ENCODE measurements around the gene ABCA7.

ABCA7 gene

DNA sequence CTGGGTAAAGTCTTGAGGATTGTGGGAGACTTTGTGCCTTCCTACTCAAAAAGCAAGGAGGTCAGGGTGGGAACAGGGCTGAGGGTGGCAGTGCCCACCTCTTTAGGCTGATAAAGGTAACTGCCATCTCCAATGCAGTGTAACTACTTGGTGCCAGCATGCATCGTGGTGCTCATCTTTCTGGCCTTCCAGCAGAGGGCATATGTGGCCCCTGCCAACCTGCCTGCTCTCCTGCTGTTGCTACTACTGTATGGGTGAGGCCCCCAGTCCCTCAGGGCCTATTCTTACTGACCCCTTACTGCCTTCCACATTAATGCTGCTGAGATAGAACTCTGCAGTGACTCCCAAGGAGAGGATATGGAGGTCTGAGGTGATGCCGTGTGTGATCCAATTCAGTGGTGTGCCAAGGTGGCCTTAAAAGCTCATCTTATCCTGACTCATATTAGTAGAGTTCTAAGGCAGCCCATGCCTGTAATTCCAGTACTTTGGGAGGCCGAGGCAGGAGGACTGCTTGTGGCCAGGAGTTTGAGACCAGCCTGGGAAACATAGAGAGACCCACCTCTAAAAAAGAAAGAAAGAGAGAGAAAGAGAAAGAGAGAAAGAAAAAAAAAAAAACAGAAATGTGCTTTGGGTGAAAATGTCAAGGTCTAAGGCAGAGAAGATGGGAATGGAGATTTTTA, 17.4 kb downstream of the ABCA7 start:
- DNase-seq (ENCODE audit: low read depth in 2 of 2) = no peak

DNA sequence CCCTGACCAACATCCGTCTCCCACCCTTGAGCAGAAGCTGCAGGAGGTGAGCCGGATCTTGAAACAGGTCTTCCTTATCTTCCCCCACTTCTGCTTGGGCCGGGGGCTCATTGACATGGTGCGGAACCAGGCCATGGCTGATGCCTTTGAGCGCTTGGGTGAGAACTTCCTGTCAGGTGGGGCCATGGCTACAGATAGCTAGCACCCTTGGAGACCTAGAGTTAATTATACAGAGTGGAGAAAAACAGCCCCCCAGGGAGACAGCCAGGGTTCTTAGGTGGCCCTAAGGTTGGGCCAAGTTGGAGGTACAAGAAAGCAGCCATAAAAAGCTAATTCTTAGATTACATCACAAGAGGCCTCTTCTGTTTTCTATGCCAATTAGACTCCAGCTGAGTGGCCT, 18.2 kb downstream of the ABCA7 start:
- DNase-seq (ENCODE audit: low read depth in 2 of 2) = no peak

DNA sequence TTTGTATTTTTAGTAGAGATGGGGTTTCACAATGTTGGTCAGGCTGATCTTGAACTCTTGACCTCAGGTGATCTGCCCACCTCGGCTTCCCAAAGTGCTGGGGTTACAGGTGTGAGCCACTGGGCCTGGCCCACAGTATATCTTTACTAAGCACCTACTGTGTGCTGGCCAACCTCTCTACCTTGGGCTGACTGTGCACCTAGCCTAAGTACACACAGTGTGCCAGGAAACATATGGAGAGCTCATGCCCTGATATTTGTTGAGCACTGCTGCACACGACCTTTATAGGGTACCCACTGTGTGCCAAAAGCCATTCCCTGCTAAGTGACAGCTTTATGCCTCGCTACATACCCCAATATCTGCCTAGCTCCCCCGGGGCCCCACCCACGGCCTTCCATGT, 20.8 kb downstream of the ABCA7 start:
- DNase-seq (ENCODE audit: low read depth in 2 of 2) = no peak

DNA sequence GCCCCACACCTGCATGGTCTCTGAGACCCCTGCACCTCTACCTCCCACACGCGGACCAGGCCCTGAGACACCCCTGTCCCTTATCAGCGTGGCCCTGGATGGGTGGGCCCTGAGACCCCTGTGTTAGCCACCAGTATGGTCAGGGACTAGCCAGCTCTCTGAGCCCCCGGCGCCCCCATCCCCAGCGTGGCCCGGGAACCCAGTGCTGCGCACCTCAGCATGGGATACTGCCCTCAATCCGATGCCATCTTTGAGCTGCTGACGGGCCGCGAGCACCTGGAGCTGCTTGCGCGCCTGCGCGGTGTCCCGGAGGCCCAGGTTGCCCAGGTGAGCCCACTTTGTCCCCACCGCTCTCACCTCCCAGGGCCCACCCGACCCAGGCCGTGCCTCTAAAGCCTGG, 22.1 kb downstream of the ABCA7 start:
- DNase-seq (ENCODE audit: low read depth in 2 of 2) = no peak

DNA sequence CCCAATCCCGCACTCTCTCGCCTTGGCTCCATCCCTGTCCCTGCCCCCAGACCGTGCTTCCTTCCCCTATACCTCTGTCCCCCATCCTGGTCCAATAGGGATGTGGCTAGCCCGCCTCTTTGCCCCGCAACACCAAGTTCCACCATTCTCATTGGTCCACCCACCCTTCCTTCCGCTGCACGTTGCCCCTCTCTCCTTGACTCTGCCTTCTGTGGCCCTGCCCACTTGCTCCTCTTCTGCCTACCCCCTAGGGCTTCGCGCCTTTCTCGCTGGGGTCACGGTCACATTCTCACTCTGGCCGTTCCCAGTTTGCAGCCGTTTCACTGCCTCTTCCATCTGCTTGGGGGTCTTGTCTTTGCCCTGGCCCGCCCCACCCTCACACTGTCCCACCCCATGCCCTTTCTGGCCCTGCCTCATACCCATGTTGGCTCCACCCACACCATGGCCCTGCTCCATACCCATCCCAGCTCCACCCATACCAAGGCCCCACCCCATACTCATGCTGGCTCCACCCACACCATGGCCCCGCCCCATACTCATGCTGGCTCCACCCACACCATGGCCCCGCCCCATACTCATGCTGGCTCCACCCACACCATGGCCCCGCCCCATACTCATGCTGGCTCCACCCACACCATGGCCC, 22.6 kb downstream of the ABCA7 start:
- no peak for DNase-seq (ENCODE audit: low read depth in 2 of 2)

DNA sequence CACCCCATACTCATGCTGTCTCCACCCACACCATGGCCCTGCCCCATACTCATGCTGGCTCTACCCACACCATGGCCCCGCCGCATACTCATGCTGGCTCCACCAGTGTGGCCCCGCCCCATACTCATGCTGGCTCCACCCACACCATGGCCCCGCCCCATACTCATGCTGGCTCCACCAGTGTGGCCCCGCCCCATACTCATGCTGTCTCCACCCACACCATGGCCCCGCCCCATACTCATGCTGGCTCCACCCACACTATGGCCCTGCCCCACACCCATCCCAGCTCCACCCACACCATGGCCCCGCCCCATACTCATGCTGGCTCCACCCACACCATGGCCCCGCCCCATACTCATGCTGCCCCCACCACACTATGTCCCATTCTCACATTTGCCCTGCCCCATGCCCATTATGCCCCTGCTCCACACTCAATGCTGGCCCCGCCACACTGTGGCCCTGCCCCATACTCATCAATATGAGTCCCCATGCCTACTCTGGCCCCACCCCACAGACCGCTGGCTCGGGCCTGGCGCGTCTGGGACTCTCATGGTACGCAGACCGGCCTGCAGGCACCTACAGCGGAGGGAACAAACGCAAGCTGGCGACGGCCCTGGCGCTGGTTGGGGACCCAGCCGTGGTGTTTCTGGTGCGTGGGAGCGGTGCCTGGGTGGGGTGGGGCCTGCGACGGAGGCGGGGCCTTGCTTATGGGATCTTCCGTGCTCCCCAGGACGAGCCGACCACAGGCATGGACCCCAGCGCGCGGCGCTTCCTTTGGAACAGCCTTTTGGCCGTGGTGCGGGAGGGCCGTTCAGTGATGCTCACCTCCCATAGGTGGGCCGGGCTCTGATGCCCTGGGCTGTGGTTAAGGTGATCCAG, 23.4 kb downstream of the ABCA7 start:
- no peak for DNase-seq (ENCODE audit: low read depth in 2 of 2)

DNA sequence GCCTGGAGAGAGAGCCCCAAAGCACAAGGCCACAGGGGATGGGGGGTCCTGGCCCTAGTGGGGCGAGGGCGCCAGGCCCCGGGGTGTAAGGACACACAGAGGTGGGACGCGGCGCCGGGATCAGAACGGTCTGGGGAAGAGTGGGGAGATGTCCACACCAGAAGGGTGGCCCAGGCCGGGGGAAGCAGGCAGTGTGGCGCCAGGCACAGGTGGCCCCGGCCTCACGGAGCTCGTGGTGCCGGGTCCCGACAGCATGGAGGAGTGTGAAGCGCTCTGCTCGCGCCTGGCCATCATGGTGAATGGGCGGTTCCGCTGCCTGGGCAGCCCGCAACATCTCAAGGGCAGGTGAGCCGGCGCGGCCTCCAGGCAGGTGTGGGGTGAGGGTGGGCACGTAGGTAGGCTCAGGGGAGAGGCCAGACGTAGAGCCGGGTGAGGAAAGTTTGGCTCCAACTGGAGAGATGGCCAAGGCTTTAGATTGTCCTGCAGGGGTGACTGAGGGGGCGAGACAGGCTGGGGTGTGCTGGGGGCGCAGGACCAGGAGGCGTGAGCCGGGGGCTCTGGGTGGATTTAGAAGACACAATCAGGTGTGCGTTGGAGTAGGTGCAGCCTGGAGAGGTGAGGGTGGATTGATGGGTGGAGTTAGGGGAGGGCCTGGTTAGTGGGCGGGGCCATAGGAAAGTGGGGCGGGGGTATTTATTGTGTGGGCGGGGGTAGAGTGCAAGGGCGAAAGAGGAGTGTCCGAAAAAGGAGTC, 24.2 kb downstream of the ABCA7 start:
- no peak for DNase-seq (ENCODE audit: low read depth in 2 of 2)

DNA sequence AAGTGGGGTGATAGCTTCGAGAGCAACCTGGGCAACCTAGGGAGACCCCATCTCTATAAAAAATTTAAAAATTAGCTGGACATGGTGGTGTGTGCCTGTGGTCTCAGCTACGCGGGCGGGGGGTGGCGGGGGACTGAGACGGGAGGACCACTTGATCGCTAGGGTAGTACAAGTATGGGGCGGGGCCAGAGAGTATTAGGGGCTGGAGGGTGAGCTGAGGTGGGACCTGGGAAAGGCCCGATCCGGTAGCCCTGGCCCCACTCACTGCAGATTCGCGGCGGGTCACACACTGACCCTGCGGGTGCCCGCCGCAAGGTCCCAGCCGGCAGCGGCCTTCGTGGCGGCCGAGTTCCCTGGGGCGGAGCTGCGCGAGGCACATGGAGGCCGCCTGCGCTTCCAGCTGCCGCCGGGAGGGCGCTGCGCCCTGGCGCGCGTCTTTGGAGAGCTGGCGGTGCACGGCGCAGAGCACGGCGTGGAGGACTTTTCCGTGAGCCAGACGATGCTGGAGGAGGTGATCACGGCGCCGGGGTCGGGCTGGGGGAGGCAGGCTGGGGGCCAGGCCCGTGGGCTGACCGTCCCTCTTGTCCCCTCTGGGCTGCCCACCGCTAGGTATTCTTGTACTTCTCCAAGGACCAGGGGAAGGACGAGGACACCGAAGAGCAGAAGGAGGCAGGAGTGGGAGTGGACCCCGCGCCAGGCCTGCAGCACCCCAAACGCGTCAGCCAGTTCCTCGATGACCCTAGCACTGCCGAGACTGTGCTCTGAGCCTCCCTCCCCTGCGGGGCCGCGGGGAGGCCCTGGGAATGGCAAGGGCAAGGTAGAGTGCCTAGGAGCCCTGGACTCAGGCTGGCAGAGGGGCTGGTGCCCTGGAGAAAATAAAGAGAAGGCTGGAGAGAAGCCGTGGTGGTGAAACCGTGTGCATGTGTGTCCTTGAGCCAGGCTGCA, 25.0 kb downstream of the ABCA7 start:
- DNase-seq (ENCODE audit: low read depth in 2 of 2) = peak; percentile 45 to 56

DNA sequence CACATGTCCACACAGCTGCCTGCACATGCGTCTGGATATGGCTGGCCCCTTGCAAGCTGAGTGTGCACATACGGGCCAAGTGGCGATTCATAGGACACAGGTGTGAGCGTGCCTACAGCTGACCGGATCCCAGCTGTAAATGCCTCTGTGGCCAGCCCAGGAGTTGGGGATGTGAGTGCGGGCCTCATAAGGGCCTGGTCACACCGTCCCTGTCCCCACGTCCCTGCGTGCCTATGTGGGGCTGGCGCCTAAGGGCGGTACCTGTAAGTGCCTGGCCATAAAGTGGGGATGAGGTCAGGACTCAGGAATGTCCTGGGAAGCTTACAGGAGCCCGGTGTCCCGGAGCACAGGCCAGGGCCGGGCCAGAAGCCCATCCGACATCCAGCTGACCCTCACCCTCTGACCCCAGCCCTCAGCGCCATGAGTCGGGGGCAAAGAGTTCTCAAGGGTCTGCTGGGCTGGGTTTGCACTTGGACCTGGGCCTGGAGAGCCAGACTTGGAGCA, 25.8 kb downstream of the ABCA7 start:
- no peak for DNase-seq (ENCODE audit: low read depth in 2 of 2)

DNA sequence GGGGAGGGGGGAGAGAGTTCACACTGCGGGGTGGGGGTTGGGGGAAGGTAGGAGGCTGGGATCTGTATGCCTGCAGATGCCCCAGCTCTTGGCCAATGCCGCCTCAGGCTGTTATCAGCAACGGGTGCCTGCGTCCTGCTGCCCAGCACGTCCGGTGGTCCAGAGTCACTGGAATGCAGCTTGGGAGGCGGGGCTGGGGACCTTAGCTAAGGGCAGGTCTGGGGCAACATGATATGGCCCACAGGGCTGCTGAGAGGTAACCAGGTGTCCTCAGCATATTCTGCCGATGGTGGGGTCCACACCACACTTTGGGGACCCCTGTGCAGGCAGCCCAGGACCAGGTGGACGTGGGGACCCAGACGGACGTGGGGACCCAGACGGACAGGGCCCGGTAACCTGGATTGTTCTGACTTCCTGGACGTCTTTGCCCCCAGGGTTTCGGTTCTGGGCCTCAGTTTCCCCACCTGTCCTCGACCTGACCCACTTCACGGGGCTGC, 26.4 kb downstream of the ABCA7 start:
- DNase-seq (ENCODE audit: low read depth in 2 of 2) = no peak

DNA sequence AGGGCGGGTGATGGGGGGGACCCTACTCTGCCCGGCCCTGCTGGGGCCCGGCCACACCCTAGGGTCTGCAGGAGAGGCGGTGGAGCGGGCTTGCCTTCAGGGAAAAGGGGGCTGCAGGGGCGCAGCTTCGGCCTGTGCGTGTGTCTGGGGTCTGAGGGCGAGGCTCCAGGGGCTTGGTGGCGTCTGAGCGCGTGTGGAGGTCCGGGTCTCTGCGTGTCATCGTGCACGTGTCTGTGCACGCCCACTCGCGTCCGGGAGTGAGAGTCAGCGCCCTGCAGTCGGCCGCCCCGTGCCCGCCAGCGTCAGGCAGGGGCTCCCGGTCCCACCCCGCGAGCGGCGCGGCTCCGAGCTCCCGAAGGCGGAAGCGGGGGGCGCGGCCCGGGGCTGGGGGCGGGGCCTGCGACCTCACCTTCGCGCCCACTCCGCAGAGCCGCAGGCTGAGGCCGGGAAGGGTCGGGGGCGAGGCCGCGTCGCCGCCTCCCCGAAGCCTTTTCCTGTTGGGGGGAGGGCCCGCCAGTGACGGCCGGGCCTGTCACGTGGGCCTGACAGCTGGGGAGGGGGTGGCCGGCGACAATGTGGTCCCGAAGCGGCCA, 26.9 kb downstream of the ABCA7 start, which contains the start of gene ARHGAP45:
Gene ARHGAP45, plus strand, starts transcription at position 420 of the 593 bp plus-strand sequence. CDS start 239 bp downstream, outside the sequence.
- peak; percentile 68 to 73 for DNase-seq (ENCODE audit: low read depth in 2 of 2)

DNA sequence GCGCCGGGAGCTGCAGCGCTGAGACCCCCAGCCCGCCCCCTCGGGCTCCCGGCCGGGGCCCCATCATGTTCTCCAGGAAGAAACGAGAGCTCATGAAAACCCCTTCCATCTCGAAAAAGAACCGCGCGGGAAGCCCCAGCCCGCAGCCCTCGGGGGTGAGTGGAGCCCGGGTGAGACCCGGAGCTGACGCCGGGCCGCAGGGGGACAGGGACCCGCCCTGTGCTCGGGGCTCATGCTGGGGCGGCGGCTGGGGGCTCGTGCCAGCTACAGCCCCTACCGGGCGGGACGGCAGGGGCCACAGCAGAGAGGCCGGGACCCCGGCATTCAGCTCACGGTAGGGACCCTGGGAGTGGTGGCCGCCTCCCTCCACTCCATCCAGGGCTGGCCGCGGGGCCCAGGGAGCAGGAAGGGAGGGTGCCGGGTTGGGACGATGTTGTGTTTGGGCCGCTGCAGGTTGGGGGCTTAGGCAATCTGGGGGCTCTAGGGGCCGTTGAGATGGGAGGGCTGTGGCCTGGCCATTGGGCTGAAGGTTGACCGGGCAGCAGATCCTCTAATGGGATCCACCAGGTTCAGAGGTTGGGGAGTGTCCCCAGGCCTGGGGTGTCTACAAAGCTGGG, 27.5 kb downstream of the ABCA7 start:
- peak in 1 of 2 donors; percentile 48 for DNase-seq (ENCODE audit: low read depth in 2 of 2)

DNA sequence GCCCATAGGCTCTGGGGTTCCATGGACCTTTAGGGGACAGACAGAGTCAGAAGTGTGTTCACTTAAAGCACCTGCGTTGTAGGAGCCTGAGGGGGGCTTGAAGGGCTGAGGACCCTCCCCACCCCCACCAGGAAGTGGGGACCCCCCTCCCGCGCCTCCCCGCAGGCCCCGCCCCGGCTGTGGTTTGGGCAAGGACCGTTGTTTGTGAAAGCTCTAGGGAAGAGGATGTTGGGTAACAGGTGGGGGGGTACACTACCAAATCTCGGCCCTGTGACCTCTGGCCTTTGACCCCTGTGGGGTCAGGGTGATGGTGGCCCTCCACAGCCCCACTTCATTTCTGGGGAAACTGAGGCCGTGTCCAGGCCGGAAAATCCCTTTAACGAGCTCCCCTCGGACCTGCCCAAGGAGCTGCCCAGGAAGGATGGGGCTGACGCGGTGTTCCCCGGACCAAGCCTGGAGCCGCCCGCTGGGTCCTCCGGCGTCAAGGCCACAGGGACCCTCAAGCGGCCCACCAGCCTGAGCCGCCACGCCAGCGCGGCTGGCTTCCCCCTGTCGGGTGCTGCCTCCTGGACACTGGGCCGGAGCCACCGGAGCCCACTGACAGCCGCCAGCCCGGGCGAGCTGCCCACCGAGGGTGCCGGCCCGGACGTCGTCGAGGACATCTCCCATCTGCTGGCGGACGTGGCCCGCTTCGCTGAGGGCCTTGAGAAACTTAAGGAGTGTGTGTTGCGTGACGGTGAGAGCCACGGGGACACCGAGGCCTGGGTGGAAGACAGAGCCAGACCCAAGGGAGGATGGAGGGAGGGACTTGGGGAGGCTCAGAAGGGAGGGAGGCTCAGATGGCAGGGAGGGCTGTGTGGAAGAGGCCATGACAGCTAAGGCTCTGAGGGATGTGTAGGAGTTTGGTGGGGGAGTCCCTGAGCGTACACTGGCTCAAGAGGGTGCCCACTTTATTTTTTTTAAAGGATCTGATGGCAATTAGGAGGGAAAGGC, 28.4 kb downstream of the ABCA7 start:
- no peak for DNase-seq (ENCODE audit: low read depth in 2 of 2)

DNA sequence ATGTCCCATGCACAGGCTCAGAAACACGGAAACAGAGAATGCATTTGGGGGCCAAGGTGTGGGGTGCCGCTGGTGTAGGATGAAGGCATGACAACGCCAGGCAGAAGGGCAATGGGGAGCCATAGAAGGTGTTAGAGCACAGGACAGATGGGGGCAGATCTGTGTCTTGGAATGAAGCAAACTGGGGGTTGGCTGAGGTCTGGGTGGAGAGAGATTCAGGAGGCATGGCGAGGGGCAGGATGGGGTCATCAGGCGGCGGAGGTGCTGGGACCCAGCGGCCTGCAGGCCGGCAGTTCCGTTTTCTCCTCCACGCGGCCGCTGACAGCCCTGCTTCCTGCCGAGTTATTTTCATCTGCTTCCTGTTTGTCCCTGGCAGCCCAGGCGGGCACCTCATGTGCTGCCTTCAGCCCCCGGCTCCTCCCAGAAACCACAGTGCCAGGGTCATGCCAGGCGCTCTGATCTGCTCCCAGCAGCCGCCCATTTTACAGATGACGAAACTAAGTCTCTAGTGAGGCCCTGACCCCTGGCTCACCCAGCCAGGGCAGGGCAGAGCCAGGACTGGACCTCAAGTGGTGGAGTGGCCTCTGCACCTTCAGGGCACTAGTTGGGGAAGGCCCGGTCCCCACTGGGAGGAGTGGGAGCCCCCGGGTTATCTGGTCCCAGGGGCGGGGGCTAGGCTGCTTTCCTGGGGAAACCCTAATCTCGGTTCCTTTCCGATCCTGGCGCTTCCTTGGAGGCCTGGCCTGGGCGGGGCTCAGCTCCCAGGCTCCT, 29.3 kb downstream of the ABCA7 start:
- peak in 1 of 2 donors; percentile 47 for DNase-seq (ENCODE audit: low read depth in 2 of 2)

DNA sequence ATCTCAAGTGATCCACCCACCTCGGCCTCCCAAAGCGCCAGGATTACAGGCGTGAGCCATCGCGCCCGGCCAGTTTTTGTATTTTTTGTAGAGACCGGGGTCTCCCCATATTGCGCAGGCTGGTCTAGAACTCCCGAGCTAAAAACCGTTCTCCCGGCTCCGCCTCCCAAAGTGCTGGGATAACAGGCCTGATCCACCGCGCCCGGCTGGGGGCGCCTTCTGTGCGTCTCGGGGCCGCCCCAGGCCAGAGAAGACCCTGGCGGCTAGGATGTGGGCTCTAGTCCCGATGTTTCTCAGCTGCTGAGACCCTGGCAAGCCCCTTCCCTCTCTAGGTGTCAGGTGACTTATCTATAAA, 30.6 kb downstream of the ABCA7 start:
- DNase-seq (ENCODE audit: low read depth in 2 of 2) = no peak

DNA sequence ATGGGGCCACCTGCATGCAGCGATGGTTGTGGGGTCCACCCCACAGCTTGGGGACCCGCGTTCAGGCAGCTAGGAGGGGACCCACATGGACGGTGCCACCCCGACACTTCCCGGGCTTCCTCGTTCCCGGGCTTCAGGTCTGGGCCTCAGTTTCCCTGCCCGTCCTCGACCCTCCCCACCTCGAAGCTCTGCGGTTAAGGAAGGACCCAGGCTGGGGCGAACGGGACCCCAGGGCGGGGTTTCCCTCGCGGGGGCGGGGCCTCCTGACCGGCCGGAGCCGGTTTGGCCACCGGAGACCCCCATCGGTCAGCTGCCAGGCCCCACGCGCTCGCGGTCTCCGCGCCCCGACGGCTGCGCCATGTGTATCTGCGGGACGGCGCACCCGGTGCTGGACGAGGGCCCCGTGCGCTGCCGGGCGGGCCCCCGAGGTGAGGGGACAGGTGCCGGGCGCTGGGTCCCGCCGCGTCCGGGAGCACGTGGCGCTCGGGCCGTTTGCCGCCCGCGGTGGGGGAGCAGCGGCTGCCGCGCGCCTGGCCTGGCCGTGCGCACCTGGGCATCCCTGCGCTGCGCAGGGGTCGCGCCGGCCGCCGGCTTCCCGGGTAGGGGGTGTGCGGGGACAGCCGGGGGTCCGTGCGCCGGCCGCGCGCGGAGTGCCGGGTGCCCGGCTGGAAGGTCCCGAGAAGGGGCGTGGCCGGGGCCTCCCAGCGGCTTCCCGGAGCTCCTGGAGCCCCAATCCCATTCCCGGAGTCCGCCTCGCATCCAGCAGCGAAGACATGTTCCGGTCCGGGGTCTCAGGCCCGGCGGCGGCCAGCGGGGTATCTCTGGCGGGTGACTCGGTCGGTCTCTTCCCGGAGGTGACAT, 31.3 kb downstream of the ABCA7 start:
- DNase-seq (ENCODE audit: low read depth in 2 of 2) = no peak
